Stimulated activated CD8-positive, alpha-beta memory T cell treated with anti-CD3 and anti-CD28 coated beads, Interleukin-4, amount 100 ng/mL, for 4 hours (primary cell): Measurements from ENCODE around the gene NFYC.
A peak's percentile ranks its signal among the peaks of the same experiment; 100 is the strongest.
"Not testable (repeated sequence)": the region's sequence is repeated elsewhere in the genome, so short reads cannot be mapped to it uniquely, and the experiment has no call there.

Source experiments
- DNase-seq, 2 donors: peaks; one replicate each; pipeline ENCODE4 v3.0.0-alpha.2; 2020; ENCODE audit warnings: low read depth in 2 of 2, low spot score in 1 of 2

NFYC gene

DNA sequence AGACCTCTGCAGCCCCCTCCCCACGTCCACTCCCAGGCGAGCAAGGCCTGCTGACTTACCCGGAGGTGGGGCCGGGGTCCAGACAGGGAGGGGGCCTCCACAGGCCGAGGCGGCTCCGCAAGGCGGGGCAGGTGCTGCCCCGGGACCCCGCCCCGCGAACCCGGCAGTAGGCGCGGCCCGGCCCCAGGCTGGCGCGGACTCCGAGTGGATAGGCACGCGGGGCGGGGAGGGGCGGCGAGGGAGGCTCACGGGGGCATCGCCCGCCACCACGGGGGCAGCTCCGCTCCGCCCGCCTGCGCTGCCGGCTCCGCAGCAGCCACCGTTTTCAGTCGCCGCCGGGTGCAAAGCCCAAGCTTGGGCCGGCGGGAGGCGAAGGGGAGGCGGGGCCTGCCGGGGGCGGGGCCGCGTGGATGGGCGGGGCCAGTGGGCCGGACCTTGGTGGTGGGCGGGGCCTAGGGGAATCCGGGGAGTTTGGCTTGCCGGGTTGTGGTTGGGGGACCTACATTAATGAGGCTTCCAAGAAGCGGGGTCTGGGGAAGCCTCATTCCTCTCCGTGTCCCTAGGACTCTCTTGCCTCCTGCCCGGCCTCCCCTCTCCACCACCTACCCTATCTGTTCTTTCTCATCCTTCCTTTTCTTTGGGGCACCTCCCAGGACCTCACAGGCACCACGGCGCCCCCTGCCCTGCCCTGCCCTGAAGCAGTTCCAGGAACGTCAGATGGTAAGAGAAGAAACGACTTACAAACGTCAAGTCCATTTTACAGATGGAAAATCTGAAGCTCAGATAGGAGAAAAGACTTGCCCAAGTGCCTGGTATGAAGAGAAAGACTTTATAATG, 26.0 kb upstream of the NFYC start, which contains the start of gene RIMS3:
Gene RIMS3 (minus strand): TSS at position 348 of the 837 bp plus-strand sequence. CDS start 23,757 bp downstream, outside the sequence.
- DNase-seq, result peak; percentile 61 to 67

GRCh38 chr1:40668769-40669525, 22.6 kb upstream of the NFYC start:
- peak; percentile 65 to 76 for DNase-seq

- DNase-seq, result no peak
Observed at GRCh38 chr1:40673452-40673851, 18.1 kb upstream of the NFYC start.

DNA sequence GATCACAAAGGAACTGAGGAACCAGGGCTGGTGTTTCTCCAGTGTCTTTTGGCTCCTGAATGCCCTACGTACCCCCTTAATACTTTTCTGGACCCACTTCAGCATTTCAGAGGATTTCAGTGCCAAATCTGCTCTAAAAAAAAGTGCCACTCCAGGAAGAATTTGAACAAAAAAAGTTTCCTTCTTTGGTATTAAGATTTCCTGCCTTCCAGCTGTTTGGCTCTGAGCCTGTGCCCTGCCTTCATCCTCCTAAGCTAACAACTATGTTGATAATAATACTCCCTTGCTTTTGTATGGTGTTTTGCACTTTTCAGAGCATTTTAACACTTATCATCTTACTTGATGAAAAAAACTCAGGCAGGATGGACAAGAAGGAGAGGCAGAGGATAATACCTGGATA, 15.0 kb upstream of the NFYC start:
- DNase-seq, result no peak

DNA sequence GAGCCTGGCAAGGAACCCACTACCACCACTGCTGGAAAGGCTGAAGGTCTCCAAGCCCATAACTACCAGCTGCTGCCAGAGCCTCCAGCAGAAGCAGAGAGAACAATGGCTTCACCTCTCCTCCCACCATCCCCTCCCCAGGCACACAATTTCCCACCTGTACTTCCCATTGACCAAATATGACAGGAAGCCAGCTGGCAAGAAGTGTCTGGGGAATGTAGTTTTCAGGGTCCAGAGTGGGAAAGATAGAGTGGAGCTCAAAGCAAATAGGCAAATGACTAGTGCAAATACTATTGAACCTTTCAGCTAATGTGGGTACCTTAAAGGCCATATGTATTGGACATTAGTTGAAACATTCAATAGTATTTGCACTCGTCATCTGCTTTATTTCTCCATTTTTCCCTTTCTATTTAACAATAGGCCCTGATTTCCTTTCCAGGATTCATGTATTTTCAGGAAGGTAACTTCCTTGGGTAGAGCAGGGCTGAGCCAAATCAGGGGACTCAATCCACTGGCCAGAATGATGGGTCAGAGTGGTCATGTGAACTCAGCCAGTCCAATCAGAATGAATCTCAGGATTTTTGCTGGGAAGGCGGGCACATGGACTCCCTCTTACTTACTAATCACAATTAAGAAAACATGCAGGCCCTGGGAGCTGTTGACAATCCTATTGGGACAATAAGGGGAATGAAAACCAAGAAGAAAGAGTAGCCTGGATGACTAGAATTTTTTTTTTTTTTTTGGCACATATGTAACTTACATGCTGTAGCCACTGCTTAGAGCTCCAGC, 12.1 kb upstream of the NFYC start:
- no peak for DNase-seq

DNA sequence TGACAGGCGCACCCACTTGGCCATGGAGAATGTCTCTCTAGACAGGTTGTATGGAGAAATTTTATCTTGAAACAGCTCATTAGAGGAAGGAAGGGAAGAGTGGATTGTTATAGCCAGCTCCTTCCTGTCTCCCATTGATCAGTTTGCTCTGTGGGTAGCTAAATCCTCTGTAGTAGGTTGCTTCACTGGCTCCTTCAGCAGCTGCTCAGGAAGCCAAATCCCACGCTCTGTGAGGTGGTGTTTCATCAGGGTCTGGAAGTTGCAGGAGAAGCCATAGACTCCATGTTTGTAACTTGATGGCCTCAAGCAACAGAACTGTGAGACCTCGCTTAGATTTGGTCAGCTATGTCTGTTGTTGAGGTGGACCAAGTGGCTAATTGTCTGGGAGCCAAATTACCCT, 6.8 kb upstream of the NFYC start:
- no peak for DNase-seq

DNA sequence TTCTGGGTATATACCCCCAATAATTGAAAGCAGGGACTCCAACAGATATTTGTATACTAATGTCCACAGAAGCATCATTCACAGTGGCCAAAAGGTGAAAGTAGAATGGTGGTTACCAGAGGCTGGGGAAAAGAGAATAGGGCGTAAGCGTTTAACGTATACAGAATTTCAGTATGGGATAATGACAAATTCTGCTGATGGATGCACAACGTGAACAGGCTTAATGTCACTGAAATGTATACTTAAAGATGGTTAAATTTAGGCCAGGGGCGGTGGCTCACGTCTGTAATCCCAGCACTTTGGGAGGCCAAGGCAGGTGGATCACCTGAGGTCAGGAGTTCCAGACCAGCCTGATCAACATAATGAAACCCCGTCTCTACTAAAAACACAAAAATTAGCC, 4.4 kb upstream of the NFYC start:
- DNase-seq, result no peak

- no peak for DNase-seq
Observed at GRCh38 chr1:40687661-40688060, 3.8 kb upstream of the NFYC start.

DNA sequence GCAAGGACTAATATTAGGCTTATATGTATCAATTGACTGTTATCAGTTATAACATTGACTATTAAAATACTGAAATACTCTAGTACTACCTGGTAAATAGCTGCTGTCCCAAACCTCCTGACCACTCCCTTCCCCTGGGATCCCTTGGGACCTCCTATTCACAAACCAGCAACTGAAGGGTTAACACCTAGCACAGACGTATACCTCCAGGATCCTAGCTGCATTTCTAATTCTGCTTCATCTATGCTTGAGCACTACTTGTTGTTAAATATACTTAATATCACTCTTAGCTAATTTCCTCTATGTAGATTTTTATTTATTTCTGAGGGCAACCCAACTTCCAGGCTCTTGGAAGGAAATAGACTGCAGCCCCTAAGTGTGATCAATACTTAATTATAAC, 1.8 kb upstream of the NFYC start:
- no peak for DNase-seq

- no peak for DNase-seq
Observed at GRCh38 chr1:40690771-40691537, 550 bp upstream of the NFYC start.

DNA sequence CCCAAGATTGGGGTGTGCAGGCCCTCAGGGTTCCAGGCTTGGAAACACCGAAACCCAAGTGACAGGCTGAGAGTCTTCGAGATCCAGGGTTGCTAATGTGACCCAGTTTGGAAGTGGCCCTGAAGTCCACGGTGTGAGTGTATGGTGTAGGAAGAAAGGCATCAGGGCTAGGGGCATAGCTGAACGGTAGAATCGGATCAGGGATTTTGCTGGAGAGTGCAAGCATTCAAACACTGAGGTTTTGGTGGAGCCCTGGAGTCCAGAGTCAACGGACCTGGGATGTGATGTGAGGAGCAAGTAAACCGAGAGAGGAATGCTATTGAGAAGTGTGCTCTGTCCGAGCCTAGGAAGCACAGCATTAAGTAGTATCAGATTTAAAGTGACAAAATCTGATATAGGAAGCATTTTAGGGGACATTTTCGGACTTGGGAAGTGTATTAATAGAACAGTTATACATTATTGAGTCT, 958 bp downstream of the NFYC start:
- no peak for DNase-seq

DNA sequence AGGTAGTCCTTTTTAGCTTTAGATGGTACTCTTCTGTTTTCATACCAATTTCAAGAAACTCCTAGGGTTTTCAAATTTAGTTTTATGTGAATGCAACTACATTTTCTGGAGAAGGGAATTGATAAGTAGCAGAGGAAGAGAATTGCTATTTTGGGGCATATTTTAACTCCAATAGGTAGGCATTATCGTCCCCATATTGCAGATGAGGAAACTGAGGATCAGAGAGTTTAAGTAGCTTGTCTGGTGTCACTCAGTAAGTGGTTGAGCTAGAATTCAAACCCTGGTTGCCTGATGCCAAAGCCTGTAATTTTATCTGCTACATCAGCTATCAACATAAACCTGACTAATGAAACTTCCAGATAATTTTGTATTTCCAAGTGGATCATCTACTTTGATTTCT, 1.9 kb downstream of the NFYC start:
- DNase-seq, result no peak

GRCh38 chr1:40694353-40694874, 2.9 kb downstream of the NFYC start:
- no peak for DNase-seq

GRCh38 chr1:40696294-40696693, 4.8 kb downstream of the NFYC start:
- no peak for DNase-seq

DNA sequence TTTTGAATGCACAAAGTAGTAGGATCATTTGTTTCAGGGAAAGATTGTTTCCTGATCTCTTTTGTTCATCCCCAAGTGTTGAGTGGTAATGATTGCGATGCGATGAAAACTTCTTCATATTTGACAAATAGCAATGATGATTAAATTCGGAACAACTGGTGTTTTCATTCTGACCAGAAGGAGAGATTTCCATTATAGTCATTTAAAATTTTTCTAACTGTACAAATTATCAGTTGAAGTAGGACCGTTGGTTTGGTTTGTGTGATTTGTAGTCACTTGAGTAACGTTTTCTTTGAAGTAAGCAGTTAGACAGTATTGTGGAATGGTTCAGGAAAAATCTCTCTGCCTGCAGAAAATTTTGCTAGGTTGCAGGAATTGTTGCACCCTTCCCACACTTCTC, 5.9 kb downstream of the NFYC start:
- no peak for DNase-seq

- no peak for DNase-seq
Observed at GRCh38 chr1:40699787-40700186, 8.3 kb downstream of the NFYC start.

DNA sequence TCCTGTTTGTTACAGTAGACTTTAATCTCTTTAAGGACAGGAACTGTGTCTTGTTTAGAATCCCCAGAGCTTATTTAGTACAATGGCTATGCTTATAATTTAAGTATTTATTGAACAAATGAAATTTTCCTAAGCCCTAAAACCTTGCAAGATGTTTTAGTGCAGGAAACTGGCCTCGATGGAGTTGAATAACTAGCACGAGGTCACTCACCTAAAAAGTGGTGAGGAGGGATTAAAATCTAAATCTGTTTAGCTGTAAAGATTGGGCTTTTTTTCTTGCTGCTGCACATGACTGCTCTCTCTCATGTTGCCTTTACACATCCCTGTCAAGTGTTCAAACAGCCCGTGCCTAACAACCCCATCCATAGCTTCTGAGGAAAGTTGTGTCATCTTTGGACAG, 10.2 kb downstream of the NFYC start:
- DNase-seq, result no peak

GRCh38 chr1:40702810-40703209, 11.3 kb downstream of the NFYC start:
- not testable (repeated sequence) for DNase-seq

GRCh38 chr1:40703316-40703715, 11.8 kb downstream of the NFYC start:
- DNase-seq, result no peak
